HuH-7 (cell line): ENCODE data around the gene OGFOD3.
"Not testable (repeated sequence)": the region's sequence is repeated elsewhere in the genome, so short reads cannot be mapped to it uniquely, and the experiment has no call there.

Experiments
- DNase-seq: peaks from one replicate; pipeline ENCODE4 v3.0.0; 2011; ENCODE audit warnings: low spot score

OGFOD3 gene

GRCh38 chr17:82351713-82352488 is 66.5 kb downstream of the OGFOD3 start:
- peak; percentile 84 for DNase-seq

DNA sequence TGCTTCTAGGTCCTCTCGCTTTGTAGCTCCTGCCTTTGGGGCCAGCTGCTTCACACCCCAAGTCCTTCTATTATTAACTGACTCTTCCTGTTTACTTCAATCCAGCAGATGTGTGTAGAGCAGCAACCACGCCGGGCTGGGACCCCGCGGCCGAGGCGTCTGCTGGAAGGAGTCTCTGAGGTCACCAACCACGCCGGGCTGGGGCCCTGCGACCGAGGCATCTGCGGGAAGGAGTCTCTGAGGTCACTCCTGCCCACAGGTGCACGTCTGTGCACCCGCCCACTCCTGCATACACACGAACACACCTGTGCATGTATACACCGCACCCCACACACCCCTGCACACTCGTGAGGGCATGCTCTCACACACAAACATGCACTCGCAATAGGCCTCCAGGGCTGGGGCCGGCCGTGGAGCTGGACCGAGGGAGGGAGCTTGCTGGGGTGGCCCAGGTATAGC is 67.1 kb downstream of the OGFOD3 start:
- no peak for DNase-seq

- no peak for DNase-seq
These were observed 68.0 kb downstream of the OGFOD3 start for GRCh38 chr17:82350182-82351030.

- peak; percentile 58 for DNase-seq
These were observed 69.1 kb downstream of the OGFOD3 start for GRCh38 chr17:82349287-82349701.

GRCh38 chr17:82348866-82349265 is 69.5 kb downstream of the OGFOD3 start:
- DNase-seq, result no peak

GRCh38 chr17:82348434-82348833 is 70.0 kb downstream of the OGFOD3 start:
- no peak for DNase-seq

DNA sequence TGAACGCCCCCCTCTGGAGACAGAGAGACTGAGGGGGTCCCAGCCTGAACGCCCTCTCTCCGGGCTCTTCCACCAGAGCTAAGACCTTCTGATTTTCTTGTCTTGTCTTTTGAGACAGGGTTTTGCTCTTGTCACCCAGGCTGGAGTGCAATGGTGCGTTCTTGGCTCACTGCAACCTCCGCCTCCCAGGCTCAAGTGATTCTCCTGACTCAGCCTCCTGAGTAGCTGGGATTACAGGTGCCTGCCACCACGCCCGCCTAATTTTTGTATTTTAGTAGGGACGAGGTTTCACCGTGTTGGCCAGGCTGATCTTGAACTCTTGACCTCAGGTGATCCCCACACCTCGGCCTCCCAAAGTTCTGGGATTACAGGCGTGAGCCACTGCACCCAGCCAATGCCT is 70.4 kb downstream of the OGFOD3 start:
- not testable (repeated sequence) for DNase-seq

DNA sequence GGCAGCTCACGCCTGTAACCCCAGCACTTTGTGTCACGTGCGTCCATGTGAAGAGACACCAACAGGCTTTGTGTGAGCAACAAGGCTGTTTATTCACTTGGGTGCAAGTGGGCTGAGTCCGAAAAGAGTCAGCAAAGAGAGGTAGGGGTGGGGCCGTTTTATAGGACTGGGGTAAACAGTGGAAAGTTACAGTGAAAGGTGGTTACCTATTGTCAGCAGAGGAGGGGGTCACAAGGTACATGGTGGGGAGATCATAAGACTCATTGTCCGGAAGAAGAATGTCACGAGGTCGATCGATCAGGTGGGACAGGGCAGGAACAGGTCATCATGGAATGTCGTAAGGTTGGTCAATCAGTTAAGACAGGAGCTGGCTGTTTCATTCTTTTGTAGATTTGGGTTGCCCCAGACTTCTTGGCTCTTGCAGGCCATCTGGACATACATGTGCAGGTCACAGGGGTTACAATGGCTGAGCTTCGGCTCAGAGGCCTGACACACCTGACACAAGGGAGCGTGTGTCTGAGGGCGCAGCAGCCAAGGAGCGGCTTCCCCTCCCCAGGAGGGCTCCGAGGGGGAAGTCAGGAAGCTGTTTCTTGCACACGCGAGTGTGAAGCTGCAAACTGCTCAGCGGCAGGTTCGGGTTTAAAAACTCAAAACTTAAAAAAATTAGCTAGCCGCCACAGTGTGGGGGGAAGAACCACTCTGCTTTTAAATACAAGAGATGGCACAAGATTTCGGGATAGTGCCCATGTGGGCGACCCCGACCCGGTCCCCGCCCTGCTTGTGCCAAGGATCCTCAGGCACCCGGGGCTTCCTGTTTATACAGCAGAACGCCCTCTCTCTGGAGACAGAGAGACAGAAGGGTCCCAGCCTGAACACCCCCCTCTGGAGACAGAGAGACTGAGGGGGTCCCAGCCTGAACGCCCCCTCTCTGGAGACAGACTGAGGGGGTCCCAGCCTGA is 71.8 kb downstream of the OGFOD3 start:
- DNase-seq, result peak; percentile 79

GRCh38 chr17:82345151-82345976 is 73.0 kb downstream of the OGFOD3 start:
- DNase-seq, result no peak

- DNase-seq, result no peak
These were observed 74.0 kb downstream of the OGFOD3 start for GRCh38 chr17:82344175-82344907.

- DNase-seq, result no peak
These were observed 74.8 kb downstream of the OGFOD3 start for GRCh38 chr17:82343560-82343959.

DNA sequence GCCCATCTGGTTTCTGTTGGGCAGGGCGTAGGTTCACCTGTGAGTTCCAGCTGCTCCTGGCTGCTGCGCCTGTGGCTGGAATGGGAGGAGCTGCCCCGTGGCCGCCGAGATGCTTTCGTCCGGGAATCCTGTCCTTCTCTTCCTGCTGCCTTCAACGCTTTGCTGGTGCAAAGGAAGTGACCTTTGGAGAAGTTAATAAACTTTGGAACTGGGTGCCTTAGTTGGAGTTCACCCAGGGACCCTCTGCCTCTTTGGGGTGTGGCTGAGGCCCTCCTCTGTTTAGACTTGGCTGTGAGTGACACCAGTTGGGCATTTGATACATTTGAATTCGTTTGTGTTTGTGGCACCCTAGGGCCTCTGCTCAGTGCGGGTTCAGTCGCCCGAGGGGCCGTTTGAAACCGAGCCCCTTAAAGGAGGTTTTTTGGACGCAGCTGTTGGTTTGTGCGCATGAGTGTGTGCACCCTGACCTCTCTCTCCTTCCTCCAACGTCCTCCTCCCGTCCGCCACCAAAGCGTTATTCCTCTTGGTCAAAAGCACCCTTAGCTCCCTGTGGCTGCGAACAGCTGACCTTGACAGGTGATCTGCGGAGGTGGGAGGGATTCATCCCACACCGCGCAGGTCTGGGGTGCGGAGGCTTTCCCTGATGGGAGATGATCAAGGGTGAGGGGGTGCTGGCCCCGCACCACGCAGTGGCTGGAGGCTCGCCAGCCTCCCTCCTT is 75.9 kb downstream of the OGFOD3 start:
- DNase-seq, result no peak

DNA sequence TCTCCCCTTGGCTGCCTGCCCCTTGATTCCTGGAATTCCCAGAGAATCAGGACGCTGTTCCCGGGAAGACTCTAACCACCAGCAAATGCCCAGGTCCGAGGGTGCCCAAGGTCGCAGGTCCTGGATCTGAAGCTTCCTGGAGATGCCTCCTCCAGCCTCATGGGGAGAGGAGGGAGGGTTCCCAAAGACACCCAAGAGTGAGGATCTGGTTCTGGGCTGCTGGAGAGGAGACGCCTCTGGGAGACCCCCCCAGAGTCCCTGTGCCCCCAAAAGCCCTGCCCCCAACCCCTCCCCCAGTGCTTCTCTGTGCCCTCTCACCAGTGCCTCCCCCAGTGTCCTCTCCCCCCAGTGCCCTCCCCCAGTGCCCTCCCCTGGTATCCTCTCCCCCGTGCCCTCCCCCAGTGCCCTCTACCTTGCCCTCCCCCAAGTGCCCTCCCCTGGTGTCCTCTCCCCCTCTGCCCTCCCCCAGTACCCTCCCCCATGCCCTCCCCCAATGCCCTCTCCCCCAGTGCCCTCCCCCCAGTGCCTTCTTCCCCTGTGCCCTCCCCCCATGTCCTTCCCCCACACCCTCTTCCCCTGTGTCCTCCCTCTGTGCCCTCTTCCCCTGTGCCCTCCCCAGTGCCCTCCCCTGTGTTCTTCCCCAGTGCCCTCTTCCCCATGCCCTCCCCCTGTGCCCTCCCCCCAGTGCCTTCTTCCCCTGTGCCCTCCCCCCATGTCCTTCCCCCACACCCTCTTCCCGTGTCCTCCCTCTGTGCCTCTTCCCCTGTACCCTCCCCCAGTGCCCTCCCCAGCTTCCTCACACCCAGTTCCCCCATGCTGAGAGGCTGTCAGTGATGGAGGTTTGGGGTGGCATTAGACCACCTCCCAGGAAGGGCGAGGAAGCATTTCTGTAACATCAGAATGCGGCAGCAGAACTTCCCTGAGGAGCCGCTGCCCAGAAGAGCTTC is 78.5 kb downstream of the OGFOD3 start:
- DNase-seq, result no peak
